ENCODE data around the gene EFHC2.

DNA sequence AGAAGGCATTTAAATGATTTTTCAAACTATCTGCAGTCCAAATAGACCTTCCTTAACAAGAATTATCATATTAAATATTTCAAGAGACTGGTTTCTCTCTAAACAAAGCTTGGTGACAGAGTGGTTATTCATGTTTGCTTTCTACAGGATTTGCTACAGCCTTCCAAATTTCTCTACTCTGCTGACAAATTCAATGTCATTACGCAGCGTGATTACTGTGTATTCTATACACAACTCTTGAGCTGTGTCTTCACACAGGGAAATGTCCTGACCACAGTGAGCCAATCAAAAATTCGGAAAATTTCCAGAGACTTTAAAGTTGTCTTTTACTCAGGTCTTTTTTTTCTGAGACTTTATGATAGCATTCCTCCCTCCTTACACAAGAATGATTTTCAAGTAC lies 75.6 kb downstream of the EFHC2 start:
- no peak for TF ChIP-seq CTCF (IDR thresholded peaks at IDR 0.05; ENCODE audit: low read depth, low read length, missing input control)
- TF ChIP-seq, protein P1, sequence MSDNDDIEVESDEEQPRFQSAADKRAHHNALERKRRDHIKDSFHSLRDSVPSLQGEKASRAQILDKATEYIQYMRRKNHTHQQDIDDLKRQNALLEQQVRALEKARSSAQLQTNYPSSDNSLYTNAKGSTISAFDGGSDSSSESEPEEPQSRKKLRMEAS (IDR thresholded peaks at IDR 0.05): no peak
- TF ChIP-seq REST (IDR thresholded peaks at IDR 0.05): no peak
- TF ChIP-seq TAF1 (conservative IDR thresholded peaks at IDR 0.05): no peak
- TF ChIP-seq RXRA (IDR thresholded peaks at IDR 0.05): no peak
- TF ChIP-seq JUND (IDR thresholded peaks at IDR 0.05): no peak
- no peak for TF ChIP-seq ZBTB33 (IDR thresholded peaks at IDR 0.05)

All from liver (tissue), 3 donors.